GM23338 (cell line): Measurements from ENCODE around the gene ENC1. TPM values are rescaled to one million over a fixed set of nuclear protein-coding genes. Genes with fewer than 3 reads are reported as not detected.

Experiments
- EZH2phosphoT487 ChIP-seq: fragments of 200-600 bp; sonication (generic); IDR thresholded peaks from one replicate; pipeline ENCODE4 v1.8.1; 2018; ENCODE audit warnings: antibody characterized with exemption; ENCODE audit not compliant: unreplicated experiment
- JUNB ChIP-seq: IDR thresholded peaks from one replicate; pipeline ENCODE4 v1.6.1; 2016; ENCODE audit warnings: antibody characterized with exemption; ENCODE audit not compliant: unreplicated experiment
- NANOG ChIP-seq: IDR thresholded peaks from 2 replicates; pipeline ENCODE4 v1.6.1; 2016; ENCODE audit warnings: antibody characterized with exemption, borderline replicate concordance
- REST ChIP-seq: IDR thresholded peaks from one replicate; pipeline ENCODE4 v1.6.1; 2018; ENCODE audit warnings: antibody characterized with exemption; ENCODE audit not compliant: unreplicated experiment
- ZNF114 ChIP-seq: fragments of 250-450 bp; sonication (Bioruptor Pico); IDR thresholded peaks from 2 replicates; pipeline ENCODE4 v1.5.0; 2020; ENCODE audit warnings: mild to moderate bottlenecking, moderate library complexity
- ZNF462 ChIP-seq: fragments of 250-450 bp; sonication (Bioruptor Pico); IDR thresholded peaks from 2 replicates; pipeline ENCODE4 v1.5.0; 2020; ENCODE audit warnings: mild to moderate bottlenecking, moderate library complexity
- polyA plus RNA-seq: library from polyadenylated mRNA; unstranded; fragments of >200 nt; fragmentation: Nextera tagmentation; extraction: Ambion mirVana; gene quantifications from 2 replicates; pipeline ENCODE4 v1.2.1, GENCODE V29; 2016
- total RNA-seq: library from RNA; depleted of rRNA; stranded (reverse); fragments of >200 nt; shearing (Covaris generic); gene quantifications from 2 replicates; pipeline ENCODE4 v1.2.3, GENCODE V29; 2014

ENC1 gene
- total and polyA plus RNA-seq, 2 experiments from 2014 or later: 8.2 to 27.9 TPM

- no peak for TF ChIP-seq ZNF462 (CRISPR knock-in tag)
- TF ChIP-seq REST: no peak
- TF ChIP-seq JUNB: no peak
- no peak for TF ChIP-seq EZH2phosphoT487
- TF ChIP-seq ZNF114 (CRISPR knock-in tag): no peak
- TF ChIP-seq NANOG: no peak
Observed at GRCh38 chr5:74636149-74636548, 4.4 kb downstream of the ENC1 start (continued).
